Right lung (tissue), 10 donors: ENCODE data around the gene BBOX1. TPM values are rescaled to one million over a fixed set of nuclear protein-coding genes. Genes with fewer than 3 reads are reported as not detected.
A peak's percentile ranks its signal among the peaks of the same experiment; 100 is the strongest.
"Not testable (repeated sequence)": the region's sequence is repeated elsewhere in the genome, so short reads cannot be mapped to it uniquely, and the experiment has no call there.

Experiments
- DNase-seq, 2 donors: peaks; one replicate each; pipeline ENCODE4 v3.0.0-alpha.2; 2013
- long read RNA-seq, 8 donors: transcript quantifications; one replicate each; lab custom pipeline, GENCODE V29; 2026
- polyA plus RNA-seq, 5 donors: library from polyadenylated mRNA; unstranded; fragments of 120-200 nt; gene quantifications; one replicate each; pipeline versions ENCODE4 v1.2.1 to v1.2.3, GENCODE V29; 2013; ENCODE audit warnings: inconsistent platforms in 1 of 5, low replicate concordance in 1 of 5; ENCODE audit not compliant: insufficient read length in 5 of 5, insufficient read depth in 1 of 5

BBOX1 gene, protein sequence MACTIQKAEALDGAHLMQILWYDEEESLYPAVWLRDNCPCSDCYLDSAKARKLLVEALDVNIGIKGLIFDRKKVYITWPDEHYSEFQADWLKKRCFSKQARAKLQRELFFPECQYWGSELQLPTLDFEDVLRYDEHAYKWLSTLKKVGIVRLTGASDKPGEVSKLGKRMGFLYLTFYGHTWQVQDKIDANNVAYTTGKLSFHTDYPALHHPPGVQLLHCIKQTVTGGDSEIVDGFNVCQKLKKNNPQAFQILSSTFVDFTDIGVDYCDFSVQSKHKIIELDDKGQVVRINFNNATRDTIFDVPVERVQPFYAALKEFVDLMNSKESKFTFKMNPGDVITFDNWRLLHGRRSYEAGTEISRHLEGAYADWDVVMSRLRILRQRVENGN
- under 1 TPM in 4 of 5 donors, not detected in 1; 0.10 to 0.24 (median 0.11) TPM for polyA plus RNA-seq
- long read RNA-seq, donor 1 = 0 reads
- long read RNA-seq, donor 2 = 0 reads
- long read RNA-seq, donor 3 = 0 reads
- long read RNA-seq, donor 4 = 0 reads
- long read RNA-seq, donor 5 = 0 reads
- long read RNA-seq, donor 6 = 0 reads
- long read RNA-seq, donor 7 = 0 reads
- long read RNA-seq, donor 8 = 0 reads

DNA sequence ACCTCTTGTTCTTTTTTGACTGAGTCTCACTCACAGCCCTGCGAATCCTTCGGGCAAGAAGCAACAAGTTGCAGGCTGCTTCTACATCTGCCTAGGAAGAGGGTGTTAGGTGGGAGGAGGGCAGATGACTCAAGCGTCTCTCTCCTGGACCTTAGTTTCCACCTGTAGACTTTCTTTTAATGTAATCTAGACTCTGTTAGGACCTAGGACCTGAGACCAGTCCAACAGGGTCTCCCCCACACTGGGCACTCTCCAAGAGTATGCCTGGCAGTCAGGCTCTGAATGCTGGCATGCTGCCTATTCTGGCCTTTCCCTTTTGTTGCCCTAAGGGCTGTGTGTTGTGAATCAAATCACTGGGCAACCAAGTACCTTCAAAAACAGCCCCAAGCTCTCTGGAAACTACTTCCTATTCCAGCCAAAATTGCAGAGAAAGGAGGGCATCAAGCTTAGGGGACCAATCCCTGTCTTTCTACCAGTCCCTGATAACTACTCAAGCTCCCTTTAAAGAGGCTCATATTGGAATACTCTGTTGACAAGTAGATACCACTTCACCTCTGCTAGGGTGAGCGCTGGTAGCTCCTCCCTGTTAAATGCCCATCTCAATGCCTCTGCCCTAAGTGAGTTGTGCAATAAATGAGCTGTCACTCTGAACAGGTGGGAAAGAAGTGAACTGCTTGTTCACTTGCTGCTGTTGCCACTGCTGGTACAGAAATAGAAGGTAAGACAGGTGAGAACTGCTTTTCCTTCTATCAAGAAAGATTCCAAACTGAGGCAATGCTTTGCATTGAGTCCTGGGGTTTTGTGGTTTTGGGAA lies at the start of gene BBOX1:
Gene BBOX1, plus strand, starts transcription at position 514 of the 814 bp plus-strand sequence. CDS start 14,616 bp downstream, outside the sequence.
- DNase-seq = no peak

DNA sequence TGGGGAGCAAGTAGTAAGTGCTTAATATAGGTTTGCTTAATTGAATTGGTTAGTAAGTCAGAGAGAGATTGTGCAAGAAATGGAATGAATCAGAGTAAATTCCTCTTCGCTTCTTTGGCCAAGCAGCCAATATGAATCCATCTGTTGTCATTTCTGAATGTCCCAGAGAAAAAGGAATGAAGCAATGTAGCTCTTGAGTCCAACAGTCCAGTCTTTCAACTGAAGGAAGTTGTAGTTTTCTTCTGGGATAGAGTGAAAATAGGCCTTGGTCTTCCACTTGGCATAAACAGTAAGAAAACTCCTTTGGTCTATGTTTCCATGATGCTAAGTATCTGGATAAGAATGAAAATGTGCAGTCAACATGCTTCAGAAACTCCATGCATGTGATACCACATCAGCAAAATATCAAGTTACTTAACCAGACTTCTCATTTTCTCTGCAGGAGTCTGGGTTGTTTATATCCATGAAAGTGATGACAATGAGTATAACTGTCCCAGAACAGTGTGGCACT lies 48.5 kb upstream of the BBOX1 start:
- DNase-seq = peak in 1 of 2 donors; percentile 52

DNA sequence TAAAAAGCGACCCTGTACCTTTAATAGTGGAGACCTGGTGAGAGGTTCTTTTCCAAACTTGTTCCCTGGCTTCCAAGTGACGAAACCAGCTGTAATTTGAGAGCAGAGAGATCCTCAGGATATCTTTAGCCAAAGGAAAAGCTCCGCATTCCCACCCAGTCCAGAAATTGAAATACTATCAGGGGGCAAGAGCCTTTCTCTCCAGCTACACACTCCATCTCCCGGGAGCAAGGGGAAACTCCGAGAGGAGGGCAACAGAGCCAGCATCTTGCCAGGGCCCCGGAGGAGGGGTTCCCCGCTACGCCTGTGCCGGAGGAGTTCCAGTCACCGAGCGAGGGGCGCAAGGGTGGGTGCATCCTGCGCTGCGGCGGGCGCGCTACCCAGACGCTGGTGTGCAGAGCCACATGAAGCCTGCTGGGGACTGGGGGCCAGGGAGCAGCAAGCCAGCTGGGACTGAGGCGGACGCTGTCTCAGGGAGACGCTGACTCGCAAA lies 46.6 kb upstream of the BBOX1 start, which contains the start of gene FIBIN:
Gene FIBIN, plus strand, starts transcription at position 148 of the 493 bp plus-strand sequence. CDS start 415 bp downstream, outside the sequence.
- peak in 1 of 2 donors; percentile 43 for DNase-seq

DNA sequence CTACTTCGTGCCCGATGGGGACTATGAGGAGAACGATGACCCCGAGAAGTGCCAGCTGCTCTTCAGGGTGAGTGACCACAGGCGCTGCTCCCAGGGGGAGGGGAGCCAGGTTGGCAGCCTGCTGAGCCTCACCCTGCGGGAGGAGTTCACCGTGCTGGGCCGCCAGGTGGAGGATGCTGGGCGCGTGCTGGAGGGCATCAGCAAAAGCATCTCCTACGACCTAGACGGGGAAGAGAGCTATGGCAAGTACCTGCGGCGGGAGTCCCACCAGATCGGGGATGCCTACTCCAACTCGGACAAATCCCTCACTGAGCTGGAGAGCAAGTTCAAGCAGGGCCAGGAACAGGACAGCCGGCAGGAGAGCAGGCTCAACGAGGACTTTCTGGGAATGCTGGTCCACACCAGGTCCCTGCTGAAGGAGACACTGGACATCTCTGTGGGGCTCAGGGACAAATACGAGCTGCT lies 46.0 kb upstream of the BBOX1 start:
- no peak for DNase-seq

DNA sequence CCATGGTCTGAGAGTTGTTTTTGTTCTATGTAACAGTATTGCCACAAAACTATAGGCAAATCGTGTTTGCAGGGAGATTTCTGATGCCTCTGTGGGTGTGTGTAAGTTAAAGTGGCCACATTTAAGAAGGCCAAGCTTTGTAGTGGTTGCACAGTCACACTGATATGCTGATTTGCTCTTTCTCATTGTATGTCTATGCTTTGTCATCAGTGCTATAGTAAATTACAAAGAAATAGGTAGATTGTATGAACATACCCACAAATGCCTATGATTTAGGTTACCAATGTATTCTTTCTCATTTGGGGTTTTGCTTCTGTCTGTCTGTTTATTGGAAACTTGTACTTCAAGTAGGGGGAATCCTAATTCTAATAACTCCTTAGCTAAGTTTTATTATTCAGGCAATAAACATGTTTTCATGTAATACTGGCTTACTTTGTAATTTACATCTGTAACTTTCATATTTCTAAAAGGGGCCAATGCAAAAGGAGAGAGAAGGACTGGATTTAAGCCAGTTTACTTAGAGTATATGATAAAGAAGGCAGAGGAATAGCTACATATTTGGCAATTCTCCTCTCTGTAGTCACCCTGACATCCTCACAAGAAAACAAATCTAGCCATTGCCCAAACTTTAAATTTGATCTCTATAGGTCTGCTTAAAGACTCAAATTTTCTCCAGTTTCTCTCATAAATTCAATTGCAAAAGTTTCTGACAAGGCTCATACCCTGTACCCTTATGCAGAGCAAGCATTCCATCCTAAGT lies 44.7 kb upstream of the BBOX1 start:
- no peak for DNase-seq

DNA sequence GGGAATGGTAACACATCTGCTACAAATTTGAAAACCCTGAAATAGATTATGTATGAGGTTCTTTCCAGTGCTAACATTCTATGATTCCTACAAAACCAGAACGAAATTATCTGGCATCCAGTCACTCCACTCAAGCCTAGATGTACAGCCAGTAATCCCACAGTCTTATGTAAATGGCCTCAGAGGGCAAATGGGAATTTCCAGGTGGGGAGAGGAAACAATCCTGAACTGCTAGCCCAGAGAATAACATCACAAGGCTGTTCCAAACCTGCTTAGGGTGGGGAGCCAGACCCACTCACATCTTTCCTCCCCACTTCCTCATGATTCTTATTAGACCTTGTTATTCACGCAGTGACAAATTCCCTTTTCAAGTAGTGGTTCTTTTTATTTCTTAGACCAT lies 43.2 kb upstream of the BBOX1 start:
- no peak for DNase-seq

DNA sequence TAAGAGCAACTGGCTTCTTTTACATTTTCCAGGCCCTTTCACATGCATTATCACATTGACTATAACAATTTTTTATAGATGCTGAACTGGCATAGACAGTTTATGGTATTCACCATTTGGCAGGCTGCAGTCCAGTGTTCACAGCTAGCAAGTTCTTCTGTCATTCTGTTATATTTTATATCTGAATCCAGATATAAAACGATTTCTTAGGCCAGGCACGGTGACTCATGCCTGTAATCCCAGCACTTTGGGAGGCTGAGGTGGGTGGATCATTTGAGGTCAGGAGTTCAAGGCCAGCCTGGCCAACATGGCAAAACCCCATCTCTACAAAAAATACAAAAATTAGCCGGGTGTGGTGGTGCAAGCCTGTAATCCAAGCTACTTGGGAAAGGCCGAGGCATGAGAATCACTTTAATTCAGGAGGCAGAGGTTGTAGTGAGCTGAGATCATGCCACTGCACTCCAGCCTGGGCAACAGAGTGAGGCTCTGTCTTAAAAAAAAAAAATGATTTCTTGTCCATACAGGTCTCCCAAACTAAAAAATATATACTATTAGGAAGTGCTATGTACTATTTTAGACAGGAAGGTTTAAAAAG lies 39.4 kb upstream of the BBOX1 start:
- DNase-seq = not testable (repeated sequence)

DNA sequence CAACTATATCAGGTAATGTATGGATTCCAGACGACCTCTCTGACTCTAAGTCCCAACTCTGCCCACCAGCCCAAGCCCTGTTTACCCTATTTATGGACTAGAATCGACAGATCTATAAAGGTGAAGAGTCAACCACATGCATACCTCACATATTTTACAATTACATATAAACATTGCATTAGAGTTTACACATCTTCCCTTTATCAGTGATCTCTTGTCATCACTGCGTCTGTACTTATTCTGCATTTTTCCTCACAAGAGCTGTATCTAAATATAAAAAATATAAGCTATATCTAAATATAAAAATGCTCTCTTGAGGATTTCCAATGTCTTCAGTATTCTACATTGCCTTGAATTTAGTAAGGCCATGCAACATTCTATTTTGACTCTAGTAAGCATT lies 38.2 kb upstream of the BBOX1 start:
- DNase-seq = no peak

DNA sequence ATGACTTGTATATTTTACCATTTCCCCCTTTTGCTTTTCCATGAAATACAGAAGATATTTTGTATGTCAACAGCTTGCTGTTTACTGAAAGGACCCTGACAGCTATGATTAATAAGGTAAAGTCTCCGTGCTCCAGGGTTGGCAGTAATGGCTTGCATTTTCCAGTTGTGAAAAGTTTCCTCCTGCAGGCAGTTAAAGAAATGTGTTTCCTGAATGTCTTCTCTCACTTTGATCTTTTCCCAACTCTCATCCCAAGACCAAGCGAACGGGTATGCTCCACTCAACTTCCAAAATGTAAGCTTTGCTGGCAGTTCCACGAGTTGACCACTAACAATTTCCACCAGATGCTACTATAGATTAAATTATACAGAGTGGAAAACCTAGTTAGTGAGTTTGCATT lies 37.8 kb upstream of the BBOX1 start:
- no peak for DNase-seq

DNA sequence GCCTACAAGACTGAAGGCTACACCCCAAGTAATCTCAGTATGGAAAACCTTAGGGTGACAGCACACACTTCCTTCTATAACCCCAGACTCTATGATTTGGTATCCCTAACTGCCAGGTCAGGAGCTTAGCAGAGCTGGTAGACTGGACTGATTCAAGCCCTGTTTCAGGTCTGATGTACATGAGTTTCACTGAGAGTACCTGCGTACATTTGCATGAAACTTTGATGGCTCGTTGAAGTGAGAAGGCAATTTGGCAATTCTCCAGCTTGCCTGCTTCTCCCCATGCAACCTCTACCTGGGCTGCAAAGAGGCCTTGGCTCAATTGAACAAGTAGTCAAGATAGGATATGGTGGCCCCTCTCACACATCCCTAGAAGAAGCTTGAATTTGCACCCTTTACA lies 36.5 kb upstream of the BBOX1 start:
- no peak for DNase-seq

DNA sequence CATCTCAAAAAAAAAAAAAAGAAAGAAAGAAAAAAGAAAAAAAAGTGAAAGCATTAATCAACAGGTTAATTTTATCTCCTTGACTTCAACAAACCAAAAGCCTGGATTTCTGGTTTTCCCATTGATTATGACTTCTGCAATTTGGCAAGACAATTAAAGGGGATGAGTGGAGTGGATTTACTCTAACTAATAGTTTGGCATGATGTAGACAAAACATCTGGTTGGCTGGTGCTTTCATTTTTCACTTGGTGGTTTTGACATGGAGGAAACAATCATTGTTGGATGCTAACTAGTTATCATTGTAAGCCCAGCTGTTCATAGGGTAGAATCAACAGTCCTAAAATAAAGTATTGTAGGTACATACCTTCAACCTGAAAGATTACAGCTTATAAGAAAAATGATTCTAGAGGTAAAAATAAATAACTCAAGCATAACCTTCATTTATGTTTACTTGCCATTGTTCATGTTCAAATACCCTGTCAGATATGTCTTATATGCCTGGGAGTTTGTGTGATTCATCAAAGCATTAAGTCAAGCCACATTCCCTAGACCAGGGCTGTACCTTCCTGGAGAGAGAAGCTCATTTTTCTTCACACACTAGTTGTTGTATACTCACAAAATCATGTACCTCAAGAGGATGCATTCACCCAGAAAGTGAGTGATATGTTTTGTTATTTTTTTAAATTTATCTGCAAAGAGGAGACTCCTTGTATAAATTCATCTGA lies 31.6 kb upstream of the BBOX1 start:
- no peak for DNase-seq

DNA sequence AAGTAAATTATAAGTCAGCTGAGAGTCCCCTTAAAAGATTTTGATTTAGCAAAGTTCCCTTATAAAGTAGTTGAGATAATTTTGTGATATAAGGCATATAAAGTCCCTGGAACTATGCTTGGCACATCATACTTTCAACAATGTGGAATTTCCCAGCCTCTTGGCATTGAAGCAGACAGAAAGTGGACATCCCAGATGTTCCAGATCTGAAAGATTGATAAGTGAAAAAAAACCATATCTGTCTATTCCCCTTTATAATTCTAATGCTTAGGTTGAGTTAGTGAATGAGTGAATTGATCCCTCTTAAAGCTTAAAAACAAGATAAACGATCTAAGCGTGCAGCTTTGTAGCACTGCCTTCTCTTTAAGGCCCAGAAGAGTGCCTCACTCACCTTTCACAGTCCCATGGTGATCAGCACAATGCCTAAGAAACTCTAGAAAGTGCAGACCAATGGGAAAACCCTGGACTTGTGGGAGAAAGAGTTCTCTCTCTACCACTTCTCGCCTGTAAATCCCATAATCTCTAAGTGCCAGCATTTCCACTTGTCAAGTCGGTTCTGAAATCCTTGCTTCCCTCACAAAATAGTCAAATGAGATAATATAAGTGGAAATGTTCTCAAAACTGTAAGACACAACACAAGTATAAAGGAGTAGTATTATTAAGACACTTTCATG lies 28.9 kb upstream of the BBOX1 start:
- DNase-seq = no peak

DNA sequence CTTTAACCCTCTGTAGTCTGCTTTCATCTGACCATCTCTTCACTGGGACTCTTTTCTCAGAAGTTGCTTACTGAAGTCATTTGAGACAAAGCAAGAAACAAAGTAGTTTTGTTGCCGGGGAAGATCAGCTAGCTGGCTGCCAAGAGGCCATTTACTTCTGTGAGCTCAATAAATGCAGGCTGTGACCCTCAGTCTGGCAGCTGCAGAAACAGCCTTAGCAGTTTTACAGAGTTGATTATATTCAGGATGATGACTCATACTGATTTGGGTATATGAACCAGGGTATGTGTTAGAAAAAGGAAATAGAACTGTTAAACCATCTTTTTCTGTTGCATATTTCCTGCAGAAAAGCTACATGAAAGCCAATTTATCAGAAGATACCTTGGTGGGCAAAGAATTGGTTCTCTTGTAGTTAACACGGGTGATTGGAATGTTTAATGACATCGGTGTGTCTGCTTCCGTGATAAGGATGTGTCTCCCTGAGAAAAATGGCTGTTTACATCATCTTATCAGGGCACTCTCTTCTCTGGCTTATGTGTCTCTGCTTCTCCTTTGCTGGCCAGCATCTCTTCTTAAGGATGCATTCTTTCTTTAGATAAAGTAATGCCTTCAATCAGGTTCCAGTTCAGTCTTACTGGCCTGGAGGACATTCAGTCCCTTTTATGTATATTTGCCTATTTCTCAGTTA lies 28.2 kb upstream of the BBOX1 start:
- DNase-seq = peak; percentile 64 to 67

DNA sequence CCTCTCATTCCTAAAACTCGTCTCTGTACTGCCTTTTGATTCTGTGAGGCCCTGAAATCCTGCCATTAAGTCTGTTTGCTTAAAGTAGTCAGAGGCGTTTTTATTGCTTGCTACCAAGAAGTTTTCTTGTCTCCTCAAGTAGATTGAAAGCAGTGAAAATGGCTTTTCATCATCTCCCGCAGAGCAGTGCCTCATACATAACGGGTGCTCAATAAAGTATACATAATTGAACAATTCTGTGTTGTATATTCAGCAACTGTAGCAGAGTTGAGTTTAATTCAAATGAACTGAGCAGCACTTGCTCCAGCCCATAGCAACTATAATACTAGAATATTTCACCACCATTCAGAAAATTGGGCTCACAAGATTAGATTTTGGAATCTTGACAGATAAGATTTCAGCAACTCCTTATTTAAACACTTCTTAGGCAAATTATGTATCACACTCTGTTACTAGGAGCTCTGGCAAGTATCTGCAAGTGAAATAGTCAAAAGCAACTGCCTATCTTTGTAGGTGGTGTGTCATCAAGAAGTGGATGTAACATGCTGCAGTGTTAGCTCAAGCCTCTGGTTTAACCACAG lies 26.7 kb upstream of the BBOX1 start:
- no peak for DNase-seq

DNA sequence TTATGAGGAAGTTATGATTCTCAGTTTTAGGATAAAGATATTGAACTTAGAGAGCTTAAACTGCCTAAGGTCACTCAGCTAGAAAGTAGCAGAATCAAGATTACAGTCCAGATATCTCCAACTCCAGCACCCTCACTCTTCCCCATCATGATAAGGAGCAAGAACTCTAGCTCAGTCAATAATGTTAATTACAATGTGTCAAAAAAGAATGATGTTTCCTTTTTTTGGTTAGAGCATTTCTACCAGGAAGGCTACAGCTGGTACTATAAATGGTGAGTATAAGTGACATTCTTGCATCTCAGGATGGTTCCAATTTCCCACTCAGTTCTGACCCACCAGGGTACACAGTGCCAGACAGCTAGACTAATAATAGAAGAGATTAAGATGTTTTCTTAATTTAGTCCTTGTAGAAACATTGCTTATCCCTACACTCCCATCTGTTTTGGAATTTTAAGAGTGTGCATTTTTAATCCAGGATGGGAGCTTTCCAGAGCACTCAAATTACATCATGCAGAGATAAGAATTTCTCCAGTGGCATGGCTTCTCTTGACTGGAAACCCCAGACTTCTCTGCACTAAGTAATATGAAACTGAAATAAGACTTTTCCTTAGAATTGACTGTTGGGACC lies 21.6 kb upstream of the BBOX1 start:
- no peak for DNase-seq

DNA sequence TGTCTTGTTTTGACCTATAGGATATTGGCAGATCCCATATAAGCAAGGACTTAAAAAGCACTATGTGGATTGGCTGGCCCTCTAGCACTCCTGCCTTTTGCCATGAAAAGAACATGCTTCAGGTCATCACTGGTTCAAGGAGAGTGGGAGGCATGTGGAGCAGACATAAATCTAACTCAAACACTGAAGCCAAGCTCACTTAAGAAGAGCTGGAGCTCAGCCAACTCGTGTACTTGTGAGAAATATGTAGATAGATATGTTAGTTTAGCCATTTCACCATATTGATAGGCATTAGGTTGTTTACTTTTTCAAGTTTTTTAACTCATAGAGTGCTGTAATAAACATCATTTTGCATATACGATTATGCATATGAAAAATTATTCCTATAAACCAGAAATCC lies 19.9 kb upstream of the BBOX1 start:
- no peak for DNase-seq

DNA sequence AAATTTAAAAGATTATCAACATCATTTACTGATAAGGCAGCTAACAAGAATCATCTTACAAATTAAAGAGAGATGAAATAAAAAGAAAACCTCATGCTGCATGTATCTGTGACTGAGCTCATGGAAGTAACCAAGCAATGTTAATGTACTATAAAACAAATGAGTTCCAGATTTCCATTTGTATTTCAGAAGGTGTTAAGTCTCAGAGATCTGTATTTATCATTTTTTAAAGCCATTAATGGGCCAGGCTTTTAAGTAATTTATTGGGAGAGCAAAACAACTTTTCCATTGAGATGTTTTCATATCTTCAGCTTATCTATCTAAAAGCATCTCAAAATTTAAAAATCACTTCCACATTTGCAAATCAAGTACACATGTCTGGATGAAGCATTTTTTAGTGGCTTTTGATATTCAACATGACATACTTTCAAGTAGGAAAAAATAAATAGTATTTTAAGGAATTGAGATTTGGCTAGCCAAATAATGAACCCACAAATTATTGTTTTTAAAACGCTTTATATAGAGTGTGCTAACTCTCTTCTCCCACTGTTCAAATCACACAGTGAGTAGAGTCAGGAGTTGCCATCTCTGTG lies 17.9 kb upstream of the BBOX1 start:
- no peak for DNase-seq
